ENCODE results near the gene USP40.

- TF ChIP-seq, protein P1, sequence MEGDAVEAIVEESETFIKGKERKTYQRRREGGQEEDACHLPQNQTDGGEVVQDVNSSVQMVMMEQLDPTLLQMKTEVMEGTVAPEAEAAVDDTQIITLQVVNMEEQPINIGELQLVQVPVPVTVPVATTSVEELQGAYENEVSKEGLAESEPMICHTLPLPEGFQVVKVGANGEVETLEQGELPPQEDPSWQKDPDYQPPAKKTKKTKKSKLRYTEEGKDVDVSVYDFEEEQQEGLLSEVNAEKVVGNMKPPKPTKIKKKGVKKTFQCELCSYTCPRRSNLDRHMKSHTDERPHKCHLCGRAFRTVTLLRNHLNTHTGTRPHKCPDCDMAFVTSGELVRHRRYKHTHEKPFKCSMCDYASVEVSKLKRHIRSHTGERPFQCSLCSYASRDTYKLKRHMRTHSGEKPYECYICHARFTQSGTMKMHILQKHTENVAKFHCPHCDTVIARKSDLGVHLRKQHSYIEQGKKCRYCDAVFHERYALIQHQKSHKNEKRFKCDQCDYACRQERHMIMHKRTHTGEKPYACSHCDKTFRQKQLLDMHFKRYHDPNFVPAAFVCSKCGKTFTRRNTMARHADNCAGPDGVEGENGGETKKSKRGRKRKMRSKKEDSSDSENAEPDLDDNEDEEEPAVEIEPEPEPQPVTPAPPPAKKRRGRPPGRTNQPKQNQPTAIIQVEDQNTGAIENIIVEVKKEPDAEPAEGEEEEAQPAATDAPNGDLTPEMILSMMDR (conservative IDR thresholded peaks at IDR 0.05; ENCODE audit: low read length) = no peak
- no peak for TF ChIP-seq EZH2phosphoT487 (IDR thresholded peaks at IDR 0.05; ENCODE audit: borderline replicate concordance)
These were observed 121.3 kb downstream of the USP40 start for GRCh38 chr2:233445152-233445830.

Data from Loucy (cell line).